Spleen (tissue), 11 donors: ENCODE measurements around the gene ALDOB. TPM values are rescaled to one million over a fixed set of nuclear protein-coding genes. Genes with fewer than 3 reads are reported as not detected.
A peak's percentile ranks its signal among the peaks of the same experiment; 100 is the strongest.

Experiments
- DNase-seq: peaks from one replicate; pipeline ENCODE4 v3.0.0-alpha.2; 2020
- H3K27ac ChIP-seq, 8 donors: fragments of 200-600 bp; sonication (generic) in 7 of 8; 1 replicate in 4 of 8; 2 replicates in 4 of 8; pipeline versions ENCODE4 v1.5.0 to v1.8.0; 2016 to 2021; ENCODE audit warnings: inconsistent platforms in 4 of 8, mild to moderate bottlenecking in 4 of 8, moderate library complexity in 1 of 8
- H3K27me3 ChIP-seq, 7 donors: fragments of 200-600 bp; sonication (generic) in 6 of 7; replicated peaks in 1 of 7; 1 replicate in 4 of 7; 2 replicates in 3 of 7; pipeline versions ENCODE4 v1.5.0 to v1.8.0; 2016 to 2021; ENCODE audit warnings: inconsistent platforms in 3 of 7, mild to moderate bottlenecking in 1 of 7
- H3K36me3 ChIP-seq, 6 donors: fragments of 200-600 bp; sonication (generic) in 5 of 6; 1 replicate in 4 of 6; 2 replicates in 2 of 6; pipeline versions ENCODE4 v1.5.0 to v1.8.0; 2016 to 2021; ENCODE audit warnings: inconsistent platforms in 2 of 6
- H3K4me1 ChIP-seq, 6 donors: fragments of 200-600 bp; sonication (generic) in 5 of 6; 1 replicate in 3 of 6; 2 replicates in 3 of 6; pipeline versions ENCODE4 v1.5.0 to v1.8.0; 2016 to 2021; ENCODE audit warnings: inconsistent platforms in 3 of 6
- H3K4me3 ChIP-seq, 8 donors: fragments of 200-600 bp; sonication (generic) in 7 of 8; 1 replicate in 4 of 8; 2 replicates in 4 of 8; pipeline versions ENCODE4 v1.5.0 to v1.8.0; 2016 to 2021; ENCODE audit warnings: inconsistent platforms in 4 of 8, mild to moderate bottlenecking in 4 of 8, moderate library complexity in 2 of 8
- H3K9me3 ChIP-seq, 8 donors: fragments of 200-600 bp; sonication (generic) in 7 of 8; 1 replicate in 4 of 8; 2 replicates in 4 of 8; pipeline versions ENCODE4 v1.5.0 to v1.8.0; 2016 to 2021; ENCODE audit warnings: inconsistent platforms in 4 of 8
- CTCF ChIP-seq, 11 experiments: fragments of 200-600 bp in 7 of 11; fragments of 450-650 bp in 4 of 11; sonication (generic) in 4 of 11; IDR thresholded peaks in 8 of 11; conservative IDR thresholded peaks in 3 of 11; 1 replicate in 7 of 11; 2 replicates in 4 of 11; pipeline versions ENCODE4 v1.4.0 to v1.8.0; 2016 to 2021; ENCODE audit warnings: antibody characterized with exemption in 11 of 11, inconsistent platforms in 4 of 11, mild to moderate bottlenecking in 1 of 11
- POLR2A ChIP-seq, 3 donors: fragments of 450-650 bp; IDR thresholded peaks; one replicate each; pipeline ENCODE4 v1.5.1; 2017; ENCODE audit warnings: antibody characterized with exemption in 3 of 3, mild to moderate bottlenecking in 1 of 3
- POLR2AphosphoS5 ChIP-seq, 3 donors: sonication (generic); formaldehyde crosslinking; IDR thresholded peaks; one replicate each; pipeline ENCODE4 v1.5.1; 2017; ENCODE audit warnings: antibody characterized with exemption in 3 of 3
- WGBS, 5 donors: extraction: QIAGEN DNeasy Blood & Tissue Kit in 3 of 5; methylation state at CpG; one replicate each; pipeline versions ENCODE4 v1.1.5 to v1.1.7; 2013 to 2018; 5-methylcytosine and 5-hydroxymethylcytosine counted together
- intact Hi-C: fragments of 100-400 bp; cut with DNase I; formaldehyde crosslinking; loops from one replicate; pipeline ENCODE4 v1.15.0; 2023; ENCODE audit warnings: low total_unique reads
- polyA plus RNA-seq, 3 donors: library from polyadenylated mRNA; stranded (reverse); fragments of 200-250 nt; gene quantifications; one replicate each; pipeline ENCODE4 v1.2.1, GENCODE V29; 2013
- total RNA-seq, 7 donors: library from RNA; depleted of rRNA in 3 of 7; stranded (reverse); fragments of >200 nt in 3 of 7; fragmentation: NEBNext Ultra II Directional in 4 of 7; extraction: Animal tissue kit (Norgen Biotek cat#: 25700) in 4 of 7; gene quantifications; one replicate each; pipeline versions ENCODE4 v1.1.0 to v1.2.1, GENCODE V29; 2016 to 2021
- donor health status: healthy with polysubstance abuse.
- donor health status: DM: no; HTN: no; CAD: no; lungs with moderate emphysema.
- donor health status: DM: no; HTN: no; CAD: no.
- donor health status: Bipolar disorder and iron deficiency.
- donor health status: healthy.
- donor health status: DM: no; HTN: no; CAD: no.
- donor health status: DM: yes; HTN: yes; CAD: no.

ALDOB gene
- total and polyA plus RNA-seq, 10 donors: 0.15 to 0.83 (median 0.40) TPM; not detected in 6

GRCh38 chr9:101466863-101467262, 31.3 kb upstream of the ALDOB start:
- H3K4me1 ChIP-seq: peaks cover 0 to 3% (median 0%) of the 10 kb centered on the region in 6 donors
- intact Hi-C loops: no loop called here
- TF ChIP-seq POLR2A (IDR thresholded peaks at IDR 0.05) (no peak), CTCF (IDR thresholded peaks at IDR 0.05 in 8 of 11, conservative IDR thresholded peaks at IDR 0.05 in 3 of 11) (no peak), POLR2AphosphoS5 (IDR thresholded peaks at IDR 0.05) (no peak)
- peaks cover 0 to 29% (median 0%) of the 10 kb centered on the region in 7 donors for H3K27me3 ChIP-seq
- no peaks in the 10 kb centered on the region for H3K9me3 ChIP-seq
- WGBS, 5 donors: 82 to 89% (median 87%) methylated on average over 2 of the region's 2 CpGs
- H3K36me3 ChIP-seq: no peaks in the 10 kb centered on the region
- DNase-seq: no peak
- H3K4me3 ChIP-seq: no peak overlapping the region
- H3K27ac ChIP-seq: no peak overlapping the region

GRCh38 chr9:101465326-101465915, 29.8 kb upstream of the ALDOB start:
- WGBS, 5 donors: 24 to 41% (median 26%) methylated on average over 6 of the region's 6 CpGs
- TF ChIP-seq POLR2A (IDR thresholded peaks at IDR 0.05): no peak
- TF ChIP-seq CTCF (IDR thresholded peaks at IDR 0.05 in 8 of 11, conservative IDR thresholded peaks at IDR 0.05 in 3 of 11): peak in 3 of 11 experiments; percentile 19 to 20 (median 19)
- no peak for TF ChIP-seq POLR2AphosphoS5 (IDR thresholded peaks at IDR 0.05)
- no peaks in the 10 kb centered on the region for H3K36me3 ChIP-seq
- no peaks in the 10 kb centered on the region for H3K9me3 ChIP-seq
- no peak overlapping the region for H3K4me3 ChIP-seq
- intact Hi-C loops: no loop called here
- H3K4me1 ChIP-seq: peaks cover 0 to 3% (median 0%) of the 10 kb centered on the region in 6 donors
- H3K27me3 ChIP-seq: peaks cover 0 to 32% (median 0%) of the 10 kb centered on the region in 7 donors
- DNase-seq: no peak
- H3K27ac ChIP-seq: no peak overlapping the region

DNA sequence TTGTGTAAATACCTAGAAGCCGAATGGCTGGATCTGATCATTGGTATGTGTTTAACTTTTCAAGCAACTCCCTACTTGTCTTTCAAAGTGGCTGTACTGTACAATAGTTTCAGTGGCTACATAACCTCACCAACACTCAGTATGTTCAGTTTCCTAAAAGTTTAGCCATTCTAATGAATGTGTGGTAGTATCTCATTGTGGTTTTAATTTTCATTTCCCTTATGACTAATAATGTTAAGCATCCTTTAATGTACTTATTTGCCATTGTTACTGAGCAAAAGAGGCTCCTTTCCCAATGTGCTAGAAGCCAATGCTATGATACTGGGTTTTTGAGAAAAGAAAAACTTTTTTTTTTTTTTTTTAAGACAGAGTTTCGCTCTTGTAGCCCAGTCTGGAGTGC, 27.8 kb upstream of the ALDOB start:
- no peak for TF ChIP-seq POLR2A (IDR thresholded peaks at IDR 0.05)
- no peak for TF ChIP-seq POLR2AphosphoS5 (IDR thresholded peaks at IDR 0.05)
- TF ChIP-seq CTCF (IDR thresholded peaks at IDR 0.05 in 8 of 11, conservative IDR thresholded peaks at IDR 0.05 in 3 of 11): no peak
- peaks cover 0 to 32% (median 0%) of the 10 kb centered on the region in 7 donors for H3K27me3 ChIP-seq
- H3K36me3 ChIP-seq: no peaks in the 10 kb centered on the region
- H3K4me1 ChIP-seq: peaks cover 0 to 3% (median 0%) of the 10 kb centered on the region in 6 donors
- no peaks in the 10 kb centered on the region for H3K9me3 ChIP-seq
- 73 to 89% (median 84%) methylated on average over 2 of the region's 2 CpGs for WGBS, 5 donors
- DNase-seq: no peak
- no peak overlapping the region for H3K4me3 ChIP-seq
- no peak overlapping the region for H3K27ac ChIP-seq
- intact Hi-C loops: no loop called here

DNA sequence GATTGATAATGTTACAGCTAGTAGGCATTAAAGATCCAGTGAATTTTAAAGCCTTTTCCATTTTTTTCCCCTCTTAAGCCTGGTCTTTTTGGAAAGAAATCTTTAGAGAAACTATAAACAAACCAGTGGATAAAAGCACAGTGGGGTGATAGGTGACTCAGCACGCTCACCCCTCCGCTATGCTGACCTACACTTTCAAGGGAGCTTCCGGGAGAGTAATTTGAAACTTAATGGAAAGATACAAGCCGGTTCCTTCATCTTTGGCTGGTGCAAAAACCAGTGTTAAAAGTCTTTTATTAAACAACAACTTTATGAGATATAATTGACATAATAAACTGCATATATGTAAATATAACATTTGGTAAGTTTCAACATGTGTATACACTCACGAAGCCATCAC, 27.0 kb upstream of the ALDOB start:
- peaks cover 0 to 3% (median 0%) of the 10 kb centered on the region in 6 donors for H3K4me1 ChIP-seq
- no peak overlapping the region for H3K27ac ChIP-seq
- intact Hi-C loops: no loop called here
- no peak overlapping the region for H3K4me3 ChIP-seq
- no peak for DNase-seq
- no peaks in the 10 kb centered on the region for H3K9me3 ChIP-seq
- no peaks in the 10 kb centered on the region for H3K36me3 ChIP-seq
- 56 to 74% (median 72%) methylated on average over 5 of the region's 5 CpGs for WGBS, 5 donors
- TF ChIP-seq POLR2AphosphoS5 (IDR thresholded peaks at IDR 0.05) (no peak), POLR2A (IDR thresholded peaks at IDR 0.05) (no peak), CTCF (IDR thresholded peaks at IDR 0.05 in 8 of 11, conservative IDR thresholded peaks at IDR 0.05 in 3 of 11) (no peak)
- H3K27me3 ChIP-seq: peaks cover 0 to 32% (median 0%) of the 10 kb centered on the region in 7 donors
